GM12875 (cell line): ENCODE data around the gene MCM9.

Experiments used
- H3K4me3 ChIP-seq: one replicate; pipeline ENCODE4 v1.5.1; 2011; ENCODE audit warnings: low read depth, low read length, control low read depth
- CTCF ChIP-seq: IDR thresholded peaks from 2 replicates; pipeline ENCODE4 v1.5.1; 2011; ENCODE audit warnings: low read depth, mild to moderate bottlenecking, control low read depth, inconsistent platforms, low read length, moderate library complexity, borderline replicate concordance; ENCODE audit not compliant: insufficient read depth

Gene MCM9

GRCh38 chr6:118775381-118775780 is 159.6 kb downstream of the MCM9 start:
- no peak for TF ChIP-seq CTCF
- no peak overlapping the region for H3K4me3 ChIP-seq

GRCh38 chr6:118774581-118774980 is 160.4 kb downstream of the MCM9 start:
- no peak for TF ChIP-seq CTCF
- H3K4me3 ChIP-seq = no peak overlapping the region

- no peak for TF ChIP-seq CTCF
- H3K4me3 ChIP-seq = no peak overlapping the region
These were observed 162.1 kb downstream of the MCM9 start for GRCh38 chr6:118772886-118773285.

- TF ChIP-seq CTCF = no peak
- no peak overlapping the region for H3K4me3 ChIP-seq
These were observed 163.7 kb downstream of the MCM9 start for GRCh38 chr6:118771253-118771652.

GRCh38 chr6:118770835-118771234 is 164.1 kb downstream of the MCM9 start:
- no peak overlapping the region for H3K4me3 ChIP-seq
- TF ChIP-seq CTCF = no peak

- H3K4me3 ChIP-seq = no peak overlapping the region
- TF ChIP-seq CTCF = no peak
These were observed 164.7 kb downstream of the MCM9 start for GRCh38 chr6:118770112-118770788.

- H3K4me3 ChIP-seq = no peak overlapping the region
- no peak for TF ChIP-seq CTCF
These were observed 166.0 kb downstream of the MCM9 start for GRCh38 chr6:118768904-118769325.
